ENCODE data around the gene CDX2.

The CDX2 gene

DNA sequence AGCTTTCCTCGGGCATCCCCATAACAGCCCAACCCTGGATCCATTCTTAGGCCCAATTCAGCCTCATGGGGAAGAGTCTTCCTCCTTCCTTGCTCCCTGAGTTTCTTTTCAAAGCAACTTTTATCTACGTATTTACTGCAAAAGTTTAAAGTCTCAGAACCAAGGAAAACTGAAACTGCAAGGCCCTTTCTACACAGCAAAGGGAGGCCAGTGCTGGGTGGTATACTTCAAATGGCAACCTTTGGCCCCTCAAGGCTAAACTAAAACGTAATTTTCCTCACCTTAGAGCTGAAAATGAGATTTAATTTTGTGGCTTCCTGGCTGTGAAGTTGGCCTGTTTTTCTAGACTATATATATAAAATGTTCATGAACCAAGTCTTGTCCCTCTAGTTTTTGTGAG, 5.6 kb downstream of the CDX2 start:
- no peak for DNase-seq (ENCODE audit: extremely low read depth, low read depth)
- TF ChIP-seq, protein P1, sequence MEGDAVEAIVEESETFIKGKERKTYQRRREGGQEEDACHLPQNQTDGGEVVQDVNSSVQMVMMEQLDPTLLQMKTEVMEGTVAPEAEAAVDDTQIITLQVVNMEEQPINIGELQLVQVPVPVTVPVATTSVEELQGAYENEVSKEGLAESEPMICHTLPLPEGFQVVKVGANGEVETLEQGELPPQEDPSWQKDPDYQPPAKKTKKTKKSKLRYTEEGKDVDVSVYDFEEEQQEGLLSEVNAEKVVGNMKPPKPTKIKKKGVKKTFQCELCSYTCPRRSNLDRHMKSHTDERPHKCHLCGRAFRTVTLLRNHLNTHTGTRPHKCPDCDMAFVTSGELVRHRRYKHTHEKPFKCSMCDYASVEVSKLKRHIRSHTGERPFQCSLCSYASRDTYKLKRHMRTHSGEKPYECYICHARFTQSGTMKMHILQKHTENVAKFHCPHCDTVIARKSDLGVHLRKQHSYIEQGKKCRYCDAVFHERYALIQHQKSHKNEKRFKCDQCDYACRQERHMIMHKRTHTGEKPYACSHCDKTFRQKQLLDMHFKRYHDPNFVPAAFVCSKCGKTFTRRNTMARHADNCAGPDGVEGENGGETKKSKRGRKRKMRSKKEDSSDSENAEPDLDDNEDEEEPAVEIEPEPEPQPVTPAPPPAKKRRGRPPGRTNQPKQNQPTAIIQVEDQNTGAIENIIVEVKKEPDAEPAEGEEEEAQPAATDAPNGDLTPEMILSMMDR (IDR thresholded peaks at IDR 0.05; ENCODE audit: low read depth, low read length), result no peak

DNA sequence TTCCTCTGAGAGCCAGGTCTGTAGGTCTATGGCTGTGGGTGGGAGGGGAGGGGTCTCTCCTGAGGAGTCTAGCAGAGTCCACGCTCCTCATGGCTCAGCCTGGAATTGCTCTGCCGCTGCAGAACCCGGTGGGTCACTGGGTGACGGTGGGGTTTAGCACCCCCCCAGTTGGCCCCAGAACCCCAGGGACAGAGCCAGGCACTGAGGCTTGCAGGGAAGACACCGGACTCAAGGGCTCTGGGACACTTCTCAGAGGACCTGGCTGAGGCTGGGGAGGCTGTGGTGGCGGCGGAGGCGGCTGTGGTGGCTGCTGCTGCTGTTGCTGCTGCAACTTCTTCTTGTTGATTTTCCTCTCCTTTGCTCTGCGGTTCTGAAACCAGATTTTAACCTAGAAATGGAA, 6.1 kb downstream of the CDX2 start:
- no peak for DNase-seq (ENCODE audit: extremely low read depth, low read depth)
- TF ChIP-seq, protein P1 (IDR thresholded peaks at IDR 0.05; ENCODE audit: low read depth, low read length), result no peak

DNA sequence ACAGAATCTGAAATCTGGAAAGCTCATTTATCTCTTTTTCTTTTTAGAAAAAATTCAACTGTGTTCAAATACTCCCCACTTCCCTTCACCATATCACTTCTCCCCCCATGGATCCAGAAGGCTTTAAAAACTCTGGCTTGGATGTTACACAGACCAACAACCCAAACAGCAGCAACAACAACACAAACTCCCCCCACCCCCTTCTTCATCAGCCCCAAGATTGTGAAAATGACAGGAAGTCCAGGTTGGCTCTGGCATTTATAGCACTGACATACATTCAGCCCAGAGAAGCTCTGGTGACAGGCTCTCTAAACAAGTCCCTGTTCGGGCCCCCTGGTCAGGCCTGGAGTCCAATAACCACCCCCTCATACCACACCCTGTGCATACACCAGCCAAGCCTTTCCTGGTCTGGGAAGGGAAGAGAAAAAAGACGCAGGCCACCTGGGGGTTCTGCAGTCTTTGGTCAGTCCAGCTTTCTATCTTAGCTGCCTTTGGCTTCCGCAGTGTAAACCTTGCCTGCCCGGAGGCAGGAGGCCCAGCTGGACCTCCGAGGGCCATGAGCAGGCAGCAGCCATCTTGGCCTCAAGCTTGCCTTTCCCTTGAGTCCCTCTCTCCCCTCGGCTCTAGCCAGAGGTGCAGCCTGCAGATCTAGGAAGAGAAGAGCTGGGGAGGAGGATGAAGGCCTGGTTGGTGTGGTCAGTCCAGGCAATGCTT, 6.8 kb downstream of the CDX2 start:
- TF ChIP-seq, protein P1 (IDR thresholded peaks at IDR 0.05; ENCODE audit: low read depth, low read length), result no peak
- no peak for DNase-seq (ENCODE audit: extremely low read depth, low read depth)

DNA sequence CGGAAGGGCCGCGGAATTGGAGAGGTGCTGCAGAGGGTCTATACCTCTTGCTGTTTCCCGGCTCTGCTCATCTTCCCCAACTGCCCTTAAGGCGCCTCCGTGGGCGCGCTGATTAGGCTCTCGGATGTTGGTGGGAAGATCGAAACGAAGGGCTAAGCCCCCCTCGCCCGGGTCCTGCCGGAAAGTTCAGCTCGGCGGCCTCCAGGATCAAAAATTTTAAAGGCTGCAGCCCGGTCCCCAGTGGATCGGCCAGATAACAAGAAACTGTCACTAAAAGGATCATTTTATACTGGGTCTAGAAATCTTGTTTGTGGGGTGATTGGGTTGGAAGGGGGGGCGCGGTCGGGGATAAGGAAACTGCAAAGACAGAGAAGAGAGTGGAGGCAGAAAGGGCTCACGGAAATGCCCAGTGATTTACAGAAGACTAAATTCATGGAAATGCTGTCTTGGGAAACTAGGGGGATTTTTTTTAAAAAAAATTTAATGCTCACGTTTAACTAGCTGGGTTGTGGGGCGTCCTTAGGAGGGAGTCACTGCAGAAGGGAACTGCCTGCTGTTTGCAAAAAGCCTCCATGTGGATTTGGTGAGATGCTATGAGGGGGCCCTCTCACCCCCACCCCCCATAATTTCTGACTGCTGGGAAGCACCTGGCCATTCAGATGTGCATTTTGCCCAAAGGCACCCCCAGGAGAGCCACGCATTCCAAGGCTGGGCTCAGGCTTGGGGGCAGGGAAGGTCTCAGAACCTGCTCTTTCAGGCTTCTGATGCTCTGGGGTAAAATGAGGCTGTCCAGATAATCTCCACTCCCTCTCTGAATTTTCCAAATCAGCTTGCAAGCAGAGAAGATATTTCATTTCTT, 7.7 kb downstream of the CDX2 start:
- no peak for DNase-seq (ENCODE audit: extremely low read depth, low read depth)
- TF ChIP-seq, protein P1 (IDR thresholded peaks at IDR 0.05; ENCODE audit: low read depth, low read length), result no peak

DNA sequence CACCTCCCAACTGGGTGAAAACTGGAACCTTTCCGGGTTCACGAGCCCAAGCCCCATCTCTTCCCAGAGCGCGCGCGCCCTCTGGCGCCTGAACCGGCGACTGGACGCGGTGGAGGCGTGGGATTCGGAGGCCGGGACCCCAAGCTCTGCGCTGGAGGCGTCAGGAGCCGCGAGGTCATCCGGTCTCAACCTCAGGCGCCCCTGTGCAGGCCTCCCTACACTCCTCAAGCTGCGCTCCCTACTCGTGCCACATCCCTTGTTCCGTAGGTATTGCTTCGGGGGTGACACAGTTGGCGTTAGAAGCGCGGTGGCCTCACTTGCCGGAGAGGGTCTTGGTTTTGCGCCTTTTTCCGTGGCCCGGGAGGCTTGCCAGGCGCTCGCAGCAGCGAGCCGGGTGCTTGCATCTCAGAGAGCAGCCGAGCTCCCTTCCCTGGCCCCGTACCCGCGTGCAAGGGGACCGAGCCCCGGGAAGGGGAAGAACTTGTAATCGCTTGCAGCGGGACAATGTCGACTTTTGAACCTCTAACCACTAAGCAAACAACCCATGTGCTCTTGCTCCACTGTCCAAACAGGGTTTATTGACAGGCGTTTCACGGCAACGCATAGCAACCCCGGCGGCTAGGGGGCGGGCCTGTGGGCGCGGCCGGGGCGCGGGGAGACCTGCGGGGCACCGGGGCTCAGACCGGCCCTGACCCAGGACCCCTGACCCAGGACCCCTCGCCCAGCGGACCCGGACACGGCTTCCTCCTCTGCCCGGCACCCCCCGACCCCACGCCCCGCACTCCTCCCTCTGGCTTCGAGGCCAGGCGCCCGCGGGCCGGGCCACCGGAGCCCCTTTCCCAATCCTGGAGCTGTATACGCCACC, 8.5 kb downstream of the CDX2 start:
- DNase-seq (ENCODE audit: extremely low read depth, low read depth), result no peak
- TF ChIP-seq, protein P1 (IDR thresholded peaks at IDR 0.05; ENCODE audit: low read depth, low read length), result peak; percentile 33

DNA sequence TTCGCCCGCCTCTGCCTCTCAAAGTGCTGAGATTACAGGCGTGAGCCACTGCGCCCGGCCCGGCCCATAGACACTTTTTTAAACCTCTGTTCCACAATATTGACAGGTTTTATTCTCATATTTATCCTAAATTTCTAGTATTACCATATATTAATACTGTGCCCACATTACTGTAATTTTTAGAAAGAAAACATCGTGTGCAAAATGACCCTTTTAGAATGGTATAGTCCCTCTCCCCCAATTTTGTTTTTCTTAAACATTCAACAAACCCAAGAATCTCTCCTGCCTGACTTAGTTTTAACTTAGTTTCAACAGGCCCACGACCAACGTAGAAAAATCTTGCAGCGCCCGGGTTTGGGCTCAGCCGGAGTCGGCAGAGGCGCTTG, 9.1 kb downstream of the CDX2 start:
- no peak for DNase-seq (ENCODE audit: extremely low read depth, low read depth)
- TF ChIP-seq, protein P1 (IDR thresholded peaks at IDR 0.05; ENCODE audit: low read depth, low read length), result no peak
